Measurements from ENCODE around the gene FASN.

GRCh38 chr17:82097184-82097918 lies 685 bp downstream of the FASN start:
- TF ChIP-seq, protein P1, sequence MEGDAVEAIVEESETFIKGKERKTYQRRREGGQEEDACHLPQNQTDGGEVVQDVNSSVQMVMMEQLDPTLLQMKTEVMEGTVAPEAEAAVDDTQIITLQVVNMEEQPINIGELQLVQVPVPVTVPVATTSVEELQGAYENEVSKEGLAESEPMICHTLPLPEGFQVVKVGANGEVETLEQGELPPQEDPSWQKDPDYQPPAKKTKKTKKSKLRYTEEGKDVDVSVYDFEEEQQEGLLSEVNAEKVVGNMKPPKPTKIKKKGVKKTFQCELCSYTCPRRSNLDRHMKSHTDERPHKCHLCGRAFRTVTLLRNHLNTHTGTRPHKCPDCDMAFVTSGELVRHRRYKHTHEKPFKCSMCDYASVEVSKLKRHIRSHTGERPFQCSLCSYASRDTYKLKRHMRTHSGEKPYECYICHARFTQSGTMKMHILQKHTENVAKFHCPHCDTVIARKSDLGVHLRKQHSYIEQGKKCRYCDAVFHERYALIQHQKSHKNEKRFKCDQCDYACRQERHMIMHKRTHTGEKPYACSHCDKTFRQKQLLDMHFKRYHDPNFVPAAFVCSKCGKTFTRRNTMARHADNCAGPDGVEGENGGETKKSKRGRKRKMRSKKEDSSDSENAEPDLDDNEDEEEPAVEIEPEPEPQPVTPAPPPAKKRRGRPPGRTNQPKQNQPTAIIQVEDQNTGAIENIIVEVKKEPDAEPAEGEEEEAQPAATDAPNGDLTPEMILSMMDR (IDR thresholded peaks at IDR 0.05; ENCODE audit: insufficient read depth, low read length, poor library complexity, severe bottlenecking), result no peak
- no peak for TF ChIP-seq EZH2phosphoT487 (conservative IDR thresholded peaks at IDR 0.05; ENCODE audit: low read length)

All from SU-DHL-6 (cell line).